ENCODE measurements around the gene STAP2. TPM values are rescaled to one million over a fixed set of nuclear protein-coding genes. Genes with fewer than 3 reads are reported as not detected.

The STAP2 gene, protein sequence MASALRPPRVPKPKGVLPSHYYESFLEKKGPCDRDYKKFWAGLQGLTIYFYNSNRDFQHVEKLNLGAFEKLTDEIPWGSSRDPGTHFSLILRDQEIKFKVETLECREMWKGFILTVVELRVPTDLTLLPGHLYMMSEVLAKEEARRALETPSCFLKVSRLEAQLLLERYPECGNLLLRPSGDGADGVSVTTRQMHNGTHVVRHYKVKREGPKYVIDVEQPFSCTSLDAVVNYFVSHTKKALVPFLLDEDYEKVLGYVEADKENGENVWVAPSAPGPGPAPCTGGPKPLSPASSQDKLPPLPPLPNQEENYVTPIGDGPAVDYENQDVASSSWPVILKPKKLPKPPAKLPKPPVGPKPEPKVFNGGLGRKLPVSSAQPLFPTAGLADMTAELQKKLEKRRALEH
- total RNA-seq (2014; rRNA removed; shearing (Covaris generic)): 0.19 and 0.78 TPM in 2 replicates

DNA sequence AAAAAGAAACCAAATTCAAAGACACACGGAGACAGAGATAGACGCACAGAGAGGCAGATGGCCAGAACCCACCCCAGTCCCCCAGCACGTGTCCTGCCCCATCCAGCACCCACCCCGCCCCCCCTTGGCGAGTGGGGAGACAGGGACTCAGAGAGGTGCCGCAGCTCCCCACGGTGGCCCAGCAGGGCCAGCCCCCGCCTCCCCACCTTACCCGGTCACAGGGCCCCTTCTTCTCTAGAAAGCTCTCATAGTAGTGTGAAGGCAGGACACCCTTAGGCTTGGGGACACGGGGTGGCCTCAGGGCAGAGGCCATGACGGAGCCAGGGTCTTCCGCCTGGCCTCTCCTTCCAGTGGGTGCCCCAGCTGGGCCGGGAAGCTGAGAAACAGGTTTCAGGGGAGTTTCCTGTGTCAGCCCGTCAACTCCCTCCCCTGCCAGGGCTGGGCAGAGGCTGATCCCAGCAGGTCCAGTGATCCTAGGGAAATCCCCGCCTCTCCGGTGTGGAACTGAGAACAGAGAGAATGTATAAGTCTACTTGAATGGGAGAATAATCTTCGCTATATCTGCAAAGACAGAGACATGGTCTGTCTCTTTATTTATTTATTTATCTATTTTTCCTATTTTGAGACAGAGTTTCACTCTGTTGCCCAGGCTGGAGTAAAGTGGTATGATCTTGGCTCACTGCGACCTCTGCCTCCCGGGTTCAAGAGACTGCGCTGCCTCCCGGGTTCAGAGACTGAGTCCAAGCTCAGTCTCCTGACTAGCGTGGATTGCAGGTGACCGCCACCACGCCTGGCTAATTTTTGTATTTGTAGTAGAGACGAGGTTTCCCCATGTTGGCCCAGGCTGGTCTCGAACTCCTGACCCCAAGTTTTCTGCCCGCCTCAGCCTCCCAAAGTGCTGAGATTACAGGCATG, at the start of gene STAP2:
STAP2 (minus strand) TSS at position 387 of the 915 bp plus-strand sequence; CDS start at position 313, 74 bp downstream.
- DNase-seq (ENCODE audit: low spot score): no peak

DNA sequence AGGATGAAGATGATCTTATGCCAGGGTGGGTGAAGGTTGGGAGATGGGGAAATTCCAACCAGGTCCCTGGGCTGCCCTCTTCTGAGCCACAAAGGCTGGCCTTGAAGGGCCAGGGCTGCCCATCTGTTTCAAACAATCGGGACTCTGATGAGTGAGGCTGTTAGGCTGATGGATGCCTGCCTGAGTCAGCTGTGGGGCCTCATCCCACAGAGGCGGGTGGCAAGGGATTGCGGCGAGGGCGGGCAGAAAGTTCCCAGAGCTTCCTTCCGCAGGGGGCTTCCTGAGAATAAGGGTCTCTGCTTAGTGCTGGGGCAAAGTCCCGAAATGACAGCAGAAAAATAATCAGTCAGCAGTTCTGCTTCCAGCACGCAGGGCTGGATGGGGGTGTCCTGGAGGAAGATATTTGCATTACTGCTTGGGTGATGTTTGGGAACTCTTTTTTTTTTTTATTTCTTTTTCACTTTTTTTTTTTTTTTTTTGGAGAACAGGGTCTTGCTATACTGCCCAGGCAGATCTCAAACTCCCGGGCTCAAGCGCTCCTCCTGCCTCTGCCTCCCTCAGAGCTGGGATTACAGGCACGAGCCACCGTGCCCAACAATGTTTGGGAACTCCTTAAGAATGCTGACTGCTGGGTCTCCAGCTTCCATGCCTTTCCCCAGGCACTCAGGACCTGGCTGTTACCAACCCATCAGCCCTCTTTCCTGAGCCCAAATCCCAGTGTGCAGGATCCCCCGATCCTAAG, 47.6 kb upstream of the STAP2 start:
- no peak for DNase-seq (ENCODE audit: low spot score)

DNA sequence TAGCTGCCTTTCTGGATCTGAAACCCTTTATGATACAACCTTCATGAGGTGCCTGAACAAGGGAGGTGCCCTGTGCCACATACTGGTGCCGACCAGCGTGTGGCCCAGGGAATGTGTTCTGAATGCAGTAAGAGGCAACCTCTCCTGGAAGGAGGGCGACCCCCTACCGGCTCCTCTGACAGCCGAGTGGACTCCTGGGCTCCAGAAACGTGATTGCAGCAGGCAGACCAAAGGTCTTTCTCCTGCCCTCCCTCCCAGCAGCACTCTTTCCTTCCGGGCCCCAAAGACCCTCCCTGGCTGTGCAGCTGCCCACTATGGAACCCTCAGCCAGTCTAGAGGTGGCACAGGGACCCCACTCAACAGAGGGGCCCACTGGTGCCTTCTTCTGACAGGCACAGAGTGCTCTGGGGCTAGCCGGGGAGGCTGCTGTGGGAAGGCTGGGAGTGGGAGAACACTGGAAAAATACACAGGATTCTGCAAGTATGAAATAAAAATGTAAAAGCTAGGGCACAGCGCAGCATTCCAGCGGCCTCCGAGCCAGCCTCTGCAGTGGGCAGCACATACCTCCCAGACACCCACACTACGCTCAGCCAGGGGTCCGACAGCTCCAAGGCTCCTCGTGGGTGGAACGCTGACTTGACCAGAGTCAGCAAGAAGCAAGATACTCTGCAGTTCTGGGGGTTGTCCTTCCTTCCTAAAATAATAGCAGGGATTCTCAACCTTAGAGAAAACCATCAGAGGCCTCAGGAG, 46.8 kb upstream of the STAP2 start:
- no peak for DNase-seq (ENCODE audit: low spot score)

DNA sequence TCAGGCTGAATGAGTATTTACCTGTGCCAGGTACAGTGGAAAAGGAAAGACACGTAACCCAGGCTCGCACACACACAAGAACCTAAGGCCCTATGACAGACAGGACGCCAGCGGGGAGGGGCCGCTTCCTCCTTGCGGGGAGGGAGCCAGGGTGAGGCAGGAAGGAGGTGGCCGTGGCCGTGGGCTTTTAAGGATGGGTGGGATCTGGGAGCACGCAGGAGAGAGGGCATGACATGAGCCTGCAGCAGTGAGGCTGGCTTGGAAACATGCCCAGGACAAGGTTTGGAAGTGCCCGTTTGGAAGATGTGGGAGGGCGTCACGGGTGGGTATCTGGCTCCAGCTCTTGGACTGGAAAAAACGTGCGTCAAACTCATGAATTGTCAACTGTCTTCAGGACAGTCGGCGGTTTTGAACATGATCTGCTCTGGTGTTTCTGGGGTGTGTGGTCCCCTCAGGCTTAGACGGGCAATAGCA, 41.7 kb upstream of the STAP2 start:
- DNase-seq (ENCODE audit: low spot score): no peak

DNA sequence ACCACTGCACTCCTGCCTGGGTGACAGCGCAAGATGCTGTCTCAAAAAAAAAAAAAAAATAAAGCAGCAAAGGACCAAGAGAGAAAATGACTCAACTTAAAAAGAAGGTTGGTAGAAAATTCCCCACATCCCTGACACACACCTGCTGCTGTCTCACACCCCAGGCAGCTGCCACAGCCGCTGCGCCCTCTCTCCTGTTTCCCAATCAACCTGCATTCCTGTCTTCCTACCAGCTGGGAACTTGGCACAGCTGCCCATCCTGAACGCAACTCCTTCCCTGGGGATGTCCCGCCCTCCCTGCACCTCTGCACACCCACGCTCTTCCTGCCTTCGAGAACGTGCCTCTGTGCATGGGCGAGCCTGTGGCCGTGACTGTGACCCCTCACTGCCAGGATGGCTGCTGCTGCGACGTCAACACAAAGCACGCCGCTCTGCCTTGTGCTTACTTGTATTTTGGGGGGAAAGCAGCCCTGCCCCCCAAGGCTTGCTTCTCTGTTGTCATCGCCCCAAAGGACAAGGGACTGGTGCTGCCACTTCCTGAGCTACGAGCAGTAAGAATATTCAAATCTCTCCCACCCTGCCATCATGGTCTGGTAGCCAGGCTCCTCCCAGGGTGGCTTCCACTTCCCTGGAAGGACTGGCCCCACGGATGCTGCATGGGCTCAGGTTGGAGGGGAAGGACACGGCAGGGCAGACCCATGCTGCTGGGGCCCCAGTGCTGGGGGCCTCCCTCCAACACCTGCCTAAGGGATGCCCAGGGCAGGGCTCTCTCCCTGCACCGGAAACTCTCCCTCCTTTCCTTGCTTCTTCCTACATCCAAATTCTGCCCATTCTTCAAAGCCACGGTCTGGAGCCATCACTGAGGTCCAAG, 41.0 kb upstream of the STAP2 start:
- DNase-seq (ENCODE audit: low spot score): peak; percentile 87

DNA sequence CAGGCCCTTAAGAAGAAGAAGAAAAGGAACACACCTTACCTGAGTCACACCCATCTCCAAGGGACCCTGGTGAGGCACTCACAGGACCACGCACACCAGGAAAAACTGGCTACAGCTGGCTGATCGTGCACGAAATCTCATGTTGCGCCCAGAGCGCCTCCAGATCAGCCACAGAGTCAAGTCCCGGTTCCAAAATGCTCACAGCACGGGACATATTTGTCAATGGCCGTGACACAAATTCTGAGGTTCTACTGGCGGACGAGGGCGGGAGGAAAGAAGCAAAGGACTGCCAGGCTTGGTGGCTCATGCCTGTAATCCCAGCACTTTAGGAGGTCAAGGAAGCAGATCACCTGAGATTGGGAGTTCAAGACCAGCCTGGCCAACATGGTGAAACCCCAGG, 40.3 kb upstream of the STAP2 start:
- no peak for DNase-seq (ENCODE audit: low spot score)

DNA sequence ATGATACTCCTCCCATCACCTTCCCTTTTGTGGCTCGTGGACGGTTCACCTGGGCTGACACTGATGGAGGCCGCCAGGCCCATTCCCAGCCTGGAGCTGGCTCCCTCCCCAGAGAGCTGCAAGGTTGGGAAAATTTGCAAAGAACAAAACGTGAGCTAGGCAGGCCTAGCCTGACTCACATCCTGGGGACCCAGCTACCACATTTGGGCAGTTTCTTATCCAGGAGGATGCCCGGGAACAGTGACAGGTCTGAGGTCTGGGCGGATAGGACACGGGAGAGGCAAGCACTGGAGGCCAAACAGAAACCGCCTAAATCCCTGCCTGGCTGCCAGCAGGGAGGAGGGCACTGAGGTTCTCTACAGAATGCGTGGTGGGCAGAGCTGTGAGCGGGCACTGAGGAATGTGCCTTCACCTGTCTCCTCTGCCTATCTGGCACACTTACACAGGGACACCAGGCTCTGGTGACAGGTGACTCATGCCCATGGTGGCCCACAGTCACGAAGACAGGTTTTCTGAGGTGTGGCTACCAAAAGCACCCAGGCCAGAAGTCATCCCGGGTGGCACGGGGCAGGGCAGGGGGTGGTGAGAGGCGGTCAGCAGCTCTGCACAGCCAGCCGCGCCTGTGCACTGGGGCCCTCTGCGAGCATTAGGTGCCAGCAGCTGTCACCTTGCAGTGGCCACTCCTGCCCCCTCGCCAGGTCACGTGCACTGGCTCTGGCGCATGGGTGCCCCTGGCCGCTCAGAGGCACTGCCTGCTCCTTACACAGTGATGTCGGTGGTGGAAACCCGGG, 38.6 kb upstream of the STAP2 start:
- DNase-seq (ENCODE audit: low spot score): no peak

DNA sequence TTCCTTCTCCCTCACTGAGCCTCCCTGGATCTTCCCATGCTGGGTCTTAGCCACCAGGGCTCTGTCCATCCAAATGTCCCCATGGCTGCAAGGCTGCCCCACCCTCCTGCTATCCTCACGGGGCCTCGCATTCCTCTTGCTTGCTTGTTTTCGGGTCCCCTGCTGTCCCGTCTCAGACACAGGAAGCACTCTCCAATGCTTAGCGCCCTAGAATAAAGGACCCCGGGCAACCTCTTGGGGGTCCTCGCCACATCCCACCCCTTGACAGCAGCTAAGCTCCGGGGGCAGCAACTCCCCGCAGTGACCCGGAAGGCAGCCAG, 38.0 kb upstream of the STAP2 start:
- no peak for DNase-seq (ENCODE audit: low spot score)

DNA sequence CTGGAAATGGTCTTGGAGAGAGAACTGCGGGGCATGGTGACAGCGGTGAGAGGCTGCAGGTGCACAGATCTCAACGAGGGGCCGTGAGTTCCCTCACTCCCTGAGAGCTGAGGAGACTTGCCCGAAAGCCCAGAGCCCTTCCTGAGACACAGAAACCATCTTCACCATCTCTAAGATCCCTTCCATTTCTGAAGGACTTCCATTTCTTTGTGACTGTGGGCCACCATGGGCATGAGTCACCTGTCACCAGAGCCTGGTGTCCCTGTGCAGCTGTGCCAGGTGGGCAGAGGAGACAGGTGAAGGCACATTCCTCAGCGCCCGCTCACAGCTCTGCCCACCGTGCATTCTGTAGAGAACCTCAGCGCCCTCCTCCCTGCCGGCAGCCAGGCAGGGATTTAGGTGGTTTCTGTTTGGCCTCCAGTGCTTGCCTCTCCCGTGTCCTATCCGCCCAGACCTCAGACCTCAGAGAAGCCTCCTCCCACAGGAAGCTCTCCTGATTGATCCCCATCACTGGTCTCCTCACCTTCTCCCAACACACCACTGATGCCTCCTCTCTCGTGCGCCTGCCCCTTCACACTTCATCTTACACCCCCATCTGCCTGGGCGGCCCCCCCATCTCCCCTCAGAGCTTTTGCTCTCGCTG, 37.5 kb upstream of the STAP2 start:
- DNase-seq (ENCODE audit: low spot score): no peak

DNA sequence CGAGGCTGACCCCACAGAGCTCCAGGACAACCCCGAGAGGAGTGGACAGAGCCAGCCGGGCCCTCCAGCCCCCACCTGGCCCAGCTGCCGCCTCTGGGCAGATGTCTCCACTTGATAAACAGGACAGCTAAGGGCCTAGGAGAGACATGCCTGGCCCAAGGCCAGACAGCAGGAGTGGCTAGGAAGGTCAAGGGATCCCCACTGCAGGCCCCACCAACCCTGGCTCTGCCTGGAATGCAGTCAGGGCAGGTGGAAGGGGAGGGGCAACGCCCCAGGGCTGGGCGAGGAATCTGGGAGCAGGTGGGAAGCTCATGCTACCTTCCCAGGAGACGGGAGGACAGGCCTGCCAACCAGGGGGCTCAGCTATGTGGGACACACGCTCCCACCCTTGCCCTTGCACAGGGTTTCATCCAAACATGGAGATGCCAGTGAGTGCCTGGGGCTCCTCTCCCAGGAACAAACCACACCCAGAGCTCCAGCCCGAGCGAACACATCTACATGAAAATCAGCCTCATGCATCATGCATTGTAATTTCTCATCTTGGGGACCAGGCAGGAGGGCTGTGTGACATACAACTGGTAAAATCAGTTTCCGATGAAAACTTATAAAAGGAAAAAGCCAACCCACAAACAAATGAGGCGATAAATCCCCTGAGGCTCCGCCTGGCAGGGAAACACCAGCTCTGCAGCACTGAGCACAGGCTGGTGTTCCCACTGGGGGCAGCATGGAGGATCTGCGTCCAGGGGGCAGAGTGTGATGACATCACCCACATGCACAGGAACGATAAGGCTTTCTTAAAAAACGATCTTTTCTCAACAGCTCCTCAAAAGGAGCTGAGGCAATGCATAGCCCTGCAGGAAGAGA, 36.8 kb upstream of the STAP2 start:
- peak; percentile 79 for DNase-seq (ENCODE audit: low spot score)

DNA sequence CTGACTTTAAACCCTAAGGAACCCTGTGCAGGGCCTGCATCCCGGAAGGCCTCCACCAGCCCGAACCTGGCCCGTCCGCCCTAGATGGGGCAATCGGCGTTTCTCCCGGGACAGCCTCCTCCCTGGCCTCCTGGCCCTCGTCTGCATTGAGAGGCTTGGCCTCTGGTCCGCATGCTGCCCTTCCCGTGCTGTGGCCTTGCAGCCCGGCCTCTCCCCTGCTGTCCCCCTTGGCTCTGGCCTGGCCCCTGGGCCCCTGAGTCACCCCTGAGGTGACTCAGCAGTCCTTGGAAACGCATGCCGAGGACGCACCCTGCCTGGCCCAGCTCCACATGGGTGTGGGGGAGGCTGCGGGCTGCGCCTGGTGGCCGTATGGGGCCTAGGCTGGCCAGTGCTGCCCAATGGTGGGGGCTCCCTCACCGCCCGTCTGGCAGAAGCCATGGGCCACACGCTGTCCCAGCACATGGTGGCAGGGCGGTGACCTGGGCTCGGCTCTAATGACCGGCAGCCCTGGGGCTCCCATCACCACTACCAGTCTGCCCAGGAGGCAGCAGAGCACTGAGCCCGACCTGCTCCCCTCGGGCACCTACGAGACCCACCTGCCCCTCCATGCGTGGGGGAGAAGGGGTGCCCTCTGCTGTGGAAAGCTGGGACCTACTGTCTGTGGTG, 36.0 kb upstream of the STAP2 start:
- DNase-seq (ENCODE audit: low spot score): peak; percentile 80

DNA sequence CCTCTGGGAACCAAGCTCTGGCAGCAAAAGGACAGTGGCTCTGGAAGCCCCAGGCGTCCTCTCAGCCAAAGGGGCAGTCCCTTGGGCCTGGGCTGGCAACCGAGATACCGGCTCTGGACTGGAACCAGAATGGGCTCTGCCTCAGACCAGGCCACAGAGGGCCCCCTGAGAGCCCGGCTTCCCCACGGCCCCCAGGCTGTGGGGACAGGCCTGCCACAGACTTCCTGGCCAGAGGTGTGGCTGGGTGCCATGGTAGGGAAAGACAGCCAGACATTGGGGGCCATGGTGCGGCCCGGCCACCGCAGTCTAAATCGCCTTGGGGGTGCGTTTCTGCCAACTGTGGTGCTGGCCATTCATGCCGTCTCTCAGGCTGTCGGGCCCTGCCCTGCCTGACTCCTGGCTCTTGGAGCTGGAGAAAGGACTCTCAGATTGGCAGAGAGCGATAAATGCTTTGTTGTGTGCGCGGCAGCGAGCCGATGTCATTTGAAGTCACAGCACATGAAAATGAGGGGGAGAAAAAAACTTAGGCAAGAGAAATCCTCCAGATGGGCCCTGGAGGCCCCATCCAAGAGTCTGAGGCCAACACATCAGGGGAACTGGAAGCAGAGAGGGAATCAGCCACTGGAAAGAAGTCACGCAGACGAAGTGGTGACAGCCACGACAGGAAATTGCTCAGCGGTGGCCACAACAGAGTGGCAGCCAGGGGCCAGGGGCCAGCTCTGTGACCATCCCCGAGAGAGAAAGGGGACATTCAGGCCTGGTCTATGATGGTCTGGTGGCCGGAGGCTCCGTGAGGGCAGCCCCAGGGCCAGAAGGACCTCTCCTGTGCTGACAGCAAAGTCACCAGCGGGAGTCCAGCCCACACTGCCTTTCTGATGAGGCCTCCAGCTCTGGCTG, 35.2 kb upstream of the STAP2 start:
- DNase-seq (ENCODE audit: low spot score): peak; percentile 43

DNA sequence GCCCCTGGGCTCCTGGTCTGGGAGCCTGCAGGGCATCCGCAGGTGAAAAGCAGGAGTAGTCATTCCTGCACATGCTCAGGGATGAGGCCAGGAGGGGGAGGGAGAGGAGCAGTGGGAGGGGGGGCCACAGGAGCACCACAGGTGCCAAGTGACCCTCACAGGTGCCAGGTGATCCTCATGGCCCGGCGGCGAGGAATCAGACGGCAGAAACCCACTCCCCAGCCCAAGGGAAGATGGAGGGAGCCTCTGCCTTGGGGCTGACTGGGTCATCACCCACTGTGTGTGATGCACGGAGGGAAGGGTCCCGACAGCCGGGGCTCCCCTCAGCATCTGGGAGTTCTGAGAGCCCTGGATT, 34.4 kb upstream of the STAP2 start:
- no peak for DNase-seq (ENCODE audit: low spot score)

DNA sequence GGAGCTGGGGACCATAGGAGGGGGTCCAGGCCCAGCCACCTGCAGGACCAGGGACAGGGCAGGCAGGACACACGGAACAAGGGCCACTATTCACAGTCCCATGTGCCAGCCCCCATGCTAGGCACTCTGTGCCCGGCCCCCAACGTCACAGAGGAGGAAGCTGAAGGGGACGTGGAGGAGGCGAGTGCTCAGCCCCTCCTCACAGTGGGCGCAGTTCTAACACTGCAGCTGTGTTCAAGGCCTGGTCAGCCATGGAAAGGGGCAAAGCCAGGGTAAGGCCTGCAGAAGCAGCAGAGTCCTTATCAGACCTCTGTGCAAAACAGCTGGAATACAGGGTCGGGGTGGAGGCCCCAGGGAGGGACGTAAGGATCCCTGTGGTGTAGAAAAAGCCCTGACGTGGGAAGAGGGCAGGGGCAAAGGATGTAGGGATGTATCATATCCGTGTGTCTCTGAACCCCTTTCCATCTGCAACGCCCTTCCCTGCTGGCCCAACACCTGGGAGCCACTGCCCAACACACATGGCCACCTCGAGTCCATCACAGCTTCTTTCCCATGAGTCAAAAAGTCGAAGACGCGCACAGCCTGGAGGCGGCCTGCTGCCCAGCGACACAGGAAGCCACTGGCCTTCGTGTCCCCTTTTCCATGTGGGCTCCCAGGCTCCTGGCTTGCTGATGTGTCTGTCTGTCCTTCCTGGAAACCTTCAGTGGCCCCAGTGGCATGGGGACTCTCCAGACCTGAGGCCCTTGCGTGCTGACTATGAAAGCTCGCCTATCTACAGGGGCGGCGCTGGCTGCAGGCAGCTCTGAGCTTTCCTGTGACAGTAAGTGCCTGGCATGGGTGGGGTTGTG, 33.8 kb upstream of the STAP2 start:
- DNase-seq (ENCODE audit: low spot score): no peak
